GM12873 (cell line): ENCODE data around the gene CAMK1D.

Source experiments
- TF ChIP-seq, protein P1 (sequence below): IDR thresholded peaks from 2 replicates; pipeline ENCODE4 v1.5.1; 2012; ENCODE audit warnings: low read depth, mild to moderate bottlenecking, moderate library complexity, low read length, control low read depth; ENCODE audit not compliant: insufficient read depth; ENCODE audit errors: missing control alignments

CAMK1D gene

DNA sequence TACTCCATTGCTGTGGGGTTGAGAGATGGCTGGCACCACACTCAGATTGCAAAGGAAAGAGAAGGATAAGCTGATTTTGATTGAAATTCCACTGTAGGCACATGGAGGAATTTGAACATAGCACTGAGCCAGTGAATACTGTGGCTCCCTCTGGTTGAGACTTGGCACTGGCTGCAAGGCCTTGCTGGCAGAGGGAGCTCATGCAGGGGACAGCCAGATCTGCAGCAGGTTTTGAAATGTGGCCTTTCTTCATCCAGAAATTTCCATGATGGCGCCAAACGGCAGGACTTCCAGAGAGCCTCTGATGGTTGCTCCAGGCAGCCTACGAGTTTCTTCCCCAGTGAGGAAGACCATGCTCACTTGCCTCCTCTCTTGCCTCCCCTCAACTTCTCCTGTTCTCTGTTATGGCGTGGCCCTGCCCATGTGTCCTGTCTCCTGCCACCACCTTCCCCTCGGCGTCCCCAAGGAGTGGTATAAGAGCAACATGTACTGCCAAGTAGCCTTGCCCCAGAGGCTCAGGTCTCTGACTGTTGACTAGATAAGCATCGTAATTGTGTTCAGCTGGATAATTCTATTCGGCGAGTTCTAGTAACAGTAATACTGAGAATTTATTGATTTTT lies 386.6 kb downstream of the CAMK1D start:
- TF ChIP-seq, protein P1, sequence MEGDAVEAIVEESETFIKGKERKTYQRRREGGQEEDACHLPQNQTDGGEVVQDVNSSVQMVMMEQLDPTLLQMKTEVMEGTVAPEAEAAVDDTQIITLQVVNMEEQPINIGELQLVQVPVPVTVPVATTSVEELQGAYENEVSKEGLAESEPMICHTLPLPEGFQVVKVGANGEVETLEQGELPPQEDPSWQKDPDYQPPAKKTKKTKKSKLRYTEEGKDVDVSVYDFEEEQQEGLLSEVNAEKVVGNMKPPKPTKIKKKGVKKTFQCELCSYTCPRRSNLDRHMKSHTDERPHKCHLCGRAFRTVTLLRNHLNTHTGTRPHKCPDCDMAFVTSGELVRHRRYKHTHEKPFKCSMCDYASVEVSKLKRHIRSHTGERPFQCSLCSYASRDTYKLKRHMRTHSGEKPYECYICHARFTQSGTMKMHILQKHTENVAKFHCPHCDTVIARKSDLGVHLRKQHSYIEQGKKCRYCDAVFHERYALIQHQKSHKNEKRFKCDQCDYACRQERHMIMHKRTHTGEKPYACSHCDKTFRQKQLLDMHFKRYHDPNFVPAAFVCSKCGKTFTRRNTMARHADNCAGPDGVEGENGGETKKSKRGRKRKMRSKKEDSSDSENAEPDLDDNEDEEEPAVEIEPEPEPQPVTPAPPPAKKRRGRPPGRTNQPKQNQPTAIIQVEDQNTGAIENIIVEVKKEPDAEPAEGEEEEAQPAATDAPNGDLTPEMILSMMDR: no peak

- TF ChIP-seq, protein P1: no peak
These were observed 391.5 kb downstream of the CAMK1D start for GRCh38 chr10:12740813-12741212.

GRCh38 chr10:12741360-12741804 lies 392.0 kb downstream of the CAMK1D start:
- TF ChIP-seq, protein P1: no peak

- TF ChIP-seq, protein P1: no peak
These were observed 393.4 kb downstream of the CAMK1D start for GRCh38 chr10:12742771-12743170.

GRCh38 chr10:12743941-12744340 lies 394.6 kb downstream of the CAMK1D start:
- TF ChIP-seq, protein P1: no peak

GRCh38 chr10:12748186-12748585 lies 398.8 kb downstream of the CAMK1D start:
- TF ChIP-seq, protein P1: no peak

DNA sequence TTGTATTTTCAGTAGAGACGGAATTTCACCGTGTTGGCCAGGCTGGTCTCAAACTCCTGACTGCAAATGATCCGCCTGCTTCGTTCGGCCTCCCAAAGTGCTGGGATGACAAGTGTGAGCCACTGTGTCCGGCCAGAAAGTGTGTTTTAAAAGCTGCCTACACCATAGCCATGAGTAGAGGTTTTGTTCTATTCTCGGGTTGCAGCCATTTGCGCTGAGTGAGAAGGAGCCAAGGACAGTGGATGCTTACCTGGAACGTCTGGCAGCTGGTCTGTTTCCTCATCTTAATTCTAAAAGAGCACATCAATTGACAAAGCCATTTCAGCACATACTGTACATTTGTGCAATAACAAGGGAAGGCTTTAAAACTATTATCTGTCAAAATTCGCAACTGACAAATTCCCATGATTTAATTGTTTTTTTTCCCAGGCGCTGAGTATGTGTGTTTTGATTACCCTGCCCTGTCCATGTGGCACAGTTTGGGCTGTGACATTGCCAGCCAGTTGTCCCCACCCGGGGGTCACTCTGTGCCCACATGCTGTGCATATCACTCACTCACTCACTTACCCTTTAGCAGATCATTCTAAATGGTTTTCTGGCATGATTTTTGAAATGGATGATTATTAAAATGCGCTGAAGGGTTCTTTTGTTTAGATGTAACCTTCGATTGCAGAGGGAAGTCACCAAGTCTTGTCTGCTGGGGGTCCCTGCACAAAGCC lies 400.6 kb downstream of the CAMK1D start:
- TF ChIP-seq, protein P1: no peak
